Bronchial epithelial cell (primary cell): ENCODE results near the gene PRDM7. TPM values are rescaled to one million over a fixed set of nuclear protein-coding genes. Genes with fewer than 3 reads are reported as not detected.
"Not testable (repeated sequence)": the region's sequence is repeated elsewhere in the genome, so short reads cannot be mapped to it uniquely, and the experiment has no call there.

Experiments used
- DNase-seq: peaks from one replicate; pipeline ENCODE4 v3.0.0-alpha.2; 2010; ENCODE audit warnings: low read depth
- FAIRE-seq: peaks from 2 replicates; lab custom pipeline; 2011; peaks lifted over from hg19 to GRCh38; lab: Jason Lieb, UNC
- H3K27me3 ChIP-seq: 2 replicates; pipeline ENCODE4 v1.5.1; 2011; ENCODE audit warnings: low read length; ENCODE audit not compliant: control insufficient read depth, insufficient read depth
- H3K36me3 ChIP-seq: 2 replicates; pipeline ENCODE4 v1.5.1; 2011; ENCODE audit warnings: low read length; ENCODE audit not compliant: control insufficient read depth, insufficient read depth
- H3K4me3 ChIP-seq: 2 replicates; pipeline ENCODE4 v1.5.1; 2011; ENCODE audit warnings: mild to moderate bottlenecking, low read depth, low read length, control low read depth
- total RNA-seq: library from RNA; depleted of rRNA; stranded (reverse); fragments of >200 nt; gene quantifications from 2 replicates; pipeline ENCODE4 v1.2.1, GENCODE V29; 2014
- TF ChIP-seq, protein P1 (sequence below): IDR thresholded peaks from 2 replicates; pipeline ENCODE4 v1.5.1; 2011; ENCODE audit warnings: mild to moderate bottlenecking, moderate library complexity, low read length, control low read depth, inconsistent platforms; ENCODE audit not compliant: insufficient read depth, severe bottlenecking

PRDM7 gene
- total RNA-seq, 1 donor from 2014 or later: not detected

DNA sequence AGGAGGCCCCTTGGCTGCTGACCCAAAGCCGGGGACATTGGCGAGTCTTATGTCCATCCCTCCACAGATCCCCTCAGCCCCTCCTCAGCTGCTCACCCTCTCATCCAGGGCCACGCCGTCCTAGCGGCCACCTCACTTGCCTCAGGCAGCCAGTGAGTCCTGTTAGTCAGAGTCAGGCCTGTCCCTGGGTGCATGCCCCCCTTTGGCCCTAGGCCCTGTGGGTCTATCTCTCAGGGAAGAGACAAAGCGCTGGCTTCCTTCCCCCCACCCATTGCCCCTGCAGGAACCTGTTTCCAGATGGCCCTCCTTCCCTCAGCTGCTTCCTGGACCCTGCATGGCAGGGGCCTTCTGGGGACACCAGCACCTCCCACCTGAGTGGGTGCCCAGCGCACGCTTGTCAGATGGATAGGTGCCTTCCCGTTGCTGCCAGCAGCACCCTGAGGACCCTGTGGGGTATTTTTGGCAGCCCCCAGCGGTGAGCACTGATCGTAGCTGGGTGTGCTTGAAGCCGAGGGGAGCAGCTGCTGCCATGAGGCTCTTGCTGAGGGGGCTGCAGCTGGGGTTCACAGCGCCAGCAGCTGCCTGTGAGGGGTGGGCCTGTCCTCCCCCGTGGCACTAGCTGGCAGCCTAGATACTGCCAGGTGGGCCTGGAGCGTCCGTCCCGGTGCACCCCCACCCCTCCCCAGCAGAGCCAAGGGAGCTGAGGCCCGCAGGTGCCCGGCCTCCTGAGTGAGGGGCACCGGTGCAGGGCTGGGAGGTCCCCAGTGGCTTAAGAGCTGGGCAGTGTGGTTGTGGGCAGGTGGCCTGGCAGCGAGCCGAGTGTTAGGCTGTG lies 66.2 kb downstream of the PRDM7 start:
- no peak for FAIRE-seq
- Histone ChIP-seq H3K27me3 (no peaks in the 10 kb centered on the region), H3K4me3 (no peak overlapping the region), H3K36me3 (no peaks in the 10 kb centered on the region)
- DNase-seq: no peak
- TF ChIP-seq, protein P1, sequence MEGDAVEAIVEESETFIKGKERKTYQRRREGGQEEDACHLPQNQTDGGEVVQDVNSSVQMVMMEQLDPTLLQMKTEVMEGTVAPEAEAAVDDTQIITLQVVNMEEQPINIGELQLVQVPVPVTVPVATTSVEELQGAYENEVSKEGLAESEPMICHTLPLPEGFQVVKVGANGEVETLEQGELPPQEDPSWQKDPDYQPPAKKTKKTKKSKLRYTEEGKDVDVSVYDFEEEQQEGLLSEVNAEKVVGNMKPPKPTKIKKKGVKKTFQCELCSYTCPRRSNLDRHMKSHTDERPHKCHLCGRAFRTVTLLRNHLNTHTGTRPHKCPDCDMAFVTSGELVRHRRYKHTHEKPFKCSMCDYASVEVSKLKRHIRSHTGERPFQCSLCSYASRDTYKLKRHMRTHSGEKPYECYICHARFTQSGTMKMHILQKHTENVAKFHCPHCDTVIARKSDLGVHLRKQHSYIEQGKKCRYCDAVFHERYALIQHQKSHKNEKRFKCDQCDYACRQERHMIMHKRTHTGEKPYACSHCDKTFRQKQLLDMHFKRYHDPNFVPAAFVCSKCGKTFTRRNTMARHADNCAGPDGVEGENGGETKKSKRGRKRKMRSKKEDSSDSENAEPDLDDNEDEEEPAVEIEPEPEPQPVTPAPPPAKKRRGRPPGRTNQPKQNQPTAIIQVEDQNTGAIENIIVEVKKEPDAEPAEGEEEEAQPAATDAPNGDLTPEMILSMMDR: no peak

DNA sequence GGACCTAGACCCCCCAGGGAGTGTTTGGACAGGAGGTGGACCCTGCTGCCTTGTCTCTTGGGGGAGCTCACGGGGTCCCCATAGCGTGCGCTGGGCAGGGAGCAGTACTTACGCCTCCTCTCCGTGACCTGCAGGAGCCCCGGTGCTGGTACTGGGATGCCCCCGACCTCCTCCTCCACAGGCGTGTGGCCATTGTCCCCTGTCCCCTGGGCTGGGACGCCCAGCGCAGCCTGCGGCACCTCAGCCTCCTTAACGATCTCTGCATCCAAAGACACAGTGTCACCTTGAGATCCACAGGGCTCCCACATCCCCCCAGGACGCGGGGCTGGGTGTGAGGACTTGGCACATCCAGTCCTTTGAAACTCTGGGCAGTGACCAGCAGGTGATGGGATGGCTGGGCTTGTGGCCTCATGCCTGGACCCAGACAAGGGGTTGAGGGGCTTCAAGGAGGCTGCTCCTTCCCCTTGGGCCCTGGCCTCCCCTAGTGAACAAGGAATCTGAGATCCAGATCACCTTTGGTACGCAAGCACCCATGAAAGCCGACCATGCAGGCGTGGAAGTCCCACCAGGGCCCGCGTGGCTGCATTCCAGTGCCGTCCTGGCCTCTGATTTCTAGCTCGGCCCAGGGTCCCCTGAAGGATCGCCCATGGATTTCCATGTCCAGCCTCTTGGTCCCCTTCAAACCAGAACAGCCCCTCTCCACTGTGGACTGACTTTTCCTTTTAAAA lies 67.8 kb downstream of the PRDM7 start:
- no peak for DNase-seq
- no peak overlapping the region for H3K4me3 ChIP-seq
- no peaks in the 10 kb centered on the region for H3K27me3 ChIP-seq

DNA sequence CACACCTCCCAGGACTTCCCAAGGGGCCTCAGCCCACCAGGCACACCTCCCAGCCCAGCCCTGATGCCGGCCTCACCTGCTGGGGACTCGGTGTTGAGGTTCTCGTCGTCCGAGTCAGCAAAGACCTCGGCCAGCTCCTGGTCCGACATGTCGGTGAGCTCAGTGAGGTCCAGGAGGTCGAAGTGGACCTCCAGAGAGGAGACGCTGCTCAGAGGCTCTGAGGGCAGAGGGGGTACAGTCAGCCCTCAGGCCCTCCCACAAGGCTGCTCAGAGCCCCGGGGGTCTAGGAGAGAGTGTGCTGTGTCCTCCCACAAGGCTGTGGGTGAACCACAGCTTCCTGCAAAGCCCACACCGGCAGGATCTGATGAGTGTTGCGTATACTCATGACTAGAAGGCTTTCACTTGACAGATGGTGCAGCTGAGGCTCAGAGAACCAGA lies 68.4 kb downstream of the PRDM7 start:
- FAIRE-seq (no peak), DNase-seq (no peak)
- no peaks in the 10 kb centered on the region for H3K36me3 ChIP-seq
- no peak overlapping the region for H3K4me3 ChIP-seq
- TF ChIP-seq, protein P1: no peak
- no peaks in the 10 kb centered on the region for H3K27me3 ChIP-seq

More for the DNA sequence above, 67.8 kb downstream of the PRDM7 start:
- no peak for FAIRE-seq
- TF ChIP-seq, protein P1: no peak
- no peaks in the 10 kb centered on the region for H3K36me3 ChIP-seq

DNA sequence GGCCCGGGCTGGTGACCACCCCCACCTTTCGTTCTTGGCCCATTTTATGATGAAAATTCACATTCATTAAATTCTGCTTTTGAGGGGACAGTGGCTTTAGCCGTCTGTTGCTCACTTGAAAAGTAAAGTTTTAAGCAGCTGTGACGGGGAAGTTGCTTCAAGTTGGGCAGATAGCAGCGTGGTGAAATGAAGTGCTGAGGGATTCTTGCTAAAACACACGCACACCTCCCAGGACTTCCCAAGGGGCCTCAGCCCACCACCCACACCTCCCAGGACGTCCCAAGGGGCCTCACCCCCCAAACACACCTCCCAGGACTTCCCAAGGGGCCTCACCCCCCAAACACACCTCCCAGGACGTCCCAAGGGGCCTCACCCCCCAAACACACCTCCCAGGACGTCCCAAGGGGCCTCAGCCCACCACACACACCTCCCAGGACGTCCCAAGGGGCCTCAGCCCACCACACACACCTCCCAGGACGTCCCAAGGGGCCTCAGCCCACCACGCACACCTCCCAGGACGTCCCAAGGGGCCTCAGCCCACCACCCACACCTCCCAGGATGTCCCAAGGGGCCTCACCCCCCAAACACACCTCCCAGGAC lies 69.4 kb downstream of the PRDM7 start:
- H3K27me3 ChIP-seq, DNase-seq, FAIRE-seq, H3K36me3 ChIP-seq, H3K4me3 ChIP-seq: not testable (repeated sequence)

DNA sequence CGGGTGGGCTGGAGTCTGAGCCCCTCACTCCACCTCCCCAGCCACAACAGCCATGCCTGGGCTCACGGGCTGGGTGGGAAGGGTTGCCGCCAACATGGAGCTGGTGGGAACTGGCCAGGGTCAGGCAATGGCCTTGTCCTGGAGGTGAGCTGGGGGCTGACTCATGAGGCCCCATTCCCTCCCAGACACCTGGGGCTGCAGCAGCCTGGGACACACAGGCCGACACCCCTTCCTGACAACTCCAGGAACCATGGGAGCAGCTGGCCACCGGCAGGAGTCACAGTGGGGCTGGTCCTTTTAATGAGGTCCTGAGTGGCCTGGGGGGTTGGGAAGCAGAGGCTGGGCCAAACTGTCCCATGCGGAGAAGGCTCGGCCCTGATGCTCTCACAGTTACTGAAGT lies 70.1 kb downstream of the PRDM7 start:
- FAIRE-seq (no peak), DNase-seq (no peak)
- H3K36me3 ChIP-seq: no peaks in the 10 kb centered on the region
- H3K4me3 ChIP-seq: no peak overlapping the region
- TF ChIP-seq, protein P1: no peak
- no peaks in the 10 kb centered on the region for H3K27me3 ChIP-seq

Other genes with a start within 250 kb of the PRDM7 start
- gene SPIRE2, start 248.9 kb downstream of the PRDM7 start, total RNA-seq: 0.79 and 1.7 TPM in 2 replicates
- 69.5 and 140 TPM in 2 replicates for gene TCF25, start 203.7 kb downstream of the PRDM7 start, total RNA-seq
- 1.6 and 4.1 TPM in 2 replicates for gene MC1R, start 158.5 kb downstream of the PRDM7 start, total RNA-seq
- 23.7 and 24.5 TPM in 2 replicates for gene TUBB3, start 154.0 kb downstream of the PRDM7 start, total RNA-seq
- gene DEF8, start 128.6 kb downstream of the PRDM7 start, total RNA-seq: 62.9 and 80.6 TPM in 2 replicates
- 1.3 and 5.6 TPM in 2 replicates for gene DBNDD1, start 57.9 kb downstream of the PRDM7 start, total RNA-seq